Liver (tissue), 9 donors: ENCODE results near the gene ERBB4. TPM values are rescaled to one million over a fixed set of nuclear protein-coding genes. Genes with fewer than 3 reads are reported as not detected.

Experiments used
- DNase-seq: peaks from one replicate; pipeline ENCODE4 v3.0.0-alpha.2; 2017; ENCODE audit warnings: low spot score
- H3K27ac ChIP-seq, 2 donors: one replicate each; pipeline ENCODE4 v1.7.0; 2013; ENCODE audit warnings: inconsistent platforms in 2 of 2, low read length in 2 of 2, control low read depth in 1 of 2, low read depth in 1 of 2, mild to moderate bottlenecking in 1 of 2
- H3K27me3 ChIP-seq, 4 donors: one replicate each; pipeline versions ENCODE4 v1.6.1 to v1.7.0; 2013; ENCODE audit warnings: low read length in 3 of 4, inconsistent platforms in 1 of 4, mild to moderate bottlenecking in 1 of 4, moderate library complexity in 1 of 4; ENCODE audit not compliant: control insufficient read depth in 4 of 4, insufficient read depth in 4 of 4
- H3K36me3 ChIP-seq, 4 donors: one replicate each; pipeline versions ENCODE4 v1.6.1 to v1.7.0; 2013; ENCODE audit warnings: low read length in 3 of 4, mild to moderate bottlenecking in 3 of 4, low read depth in 1 of 4, moderate library complexity in 1 of 4; ENCODE audit not compliant: control insufficient read depth in 4 of 4, insufficient read depth in 3 of 4
- H3K4me1 ChIP-seq, 4 donors: one replicate each; pipeline versions ENCODE4 v1.6.1 to v1.7.0; 2013; ENCODE audit warnings: low read length in 3 of 4, mild to moderate bottlenecking in 3 of 4, moderate library complexity in 1 of 4; ENCODE audit not compliant: control insufficient read depth in 4 of 4, insufficient read depth in 4 of 4
- H3K4me3 ChIP-seq, 3 donors: one replicate each; pipeline versions ENCODE4 v1.6.1 to v1.7.0; 2013; ENCODE audit warnings: low read length in 3 of 3, control low read depth in 1 of 3, low read depth in 1 of 3, mild to moderate bottlenecking in 1 of 3
- H3K9ac ChIP-seq, 2 donors: one replicate each; pipeline ENCODE4 v1.7.0; 2013; ENCODE audit warnings: low read length in 2 of 2, mild to moderate bottlenecking in 2 of 2, moderate library complexity in 2 of 2, control low read depth in 1 of 2, low read depth in 1 of 2
- H3K9me3 ChIP-seq, 4 donors: one replicate each; pipeline versions ENCODE4 v1.6.1 to v1.7.0; 2013; ENCODE audit warnings: low read length in 3 of 4; ENCODE audit not compliant: control insufficient read depth in 4 of 4
- EGR1 ChIP-seq, 2 donors: IDR thresholded peaks; 2 replicates each; pipeline ENCODE4 v1.6.1; 2016 to 2018; ENCODE audit warnings: antibody characterized with exemption in 2 of 2, low read depth in 2 of 2
- FOXA1 ChIP-seq: IDR thresholded peaks from 2 replicates; pipeline ENCODE4 v1.6.1; 2016; ENCODE audit warnings: antibody characterized with exemption
- FOXA2 ChIP-seq: IDR thresholded peaks from 2 replicates; pipeline ENCODE4 v1.6.1; 2016; ENCODE audit warnings: antibody characterized with exemption
- GABPA ChIP-seq, 2 donors: IDR thresholded peaks in 1 of 2; conservative IDR thresholded peaks in 1 of 2; 2 replicates each; pipeline ENCODE4 v1.6.1; 2016; ENCODE audit warnings: antibody characterized with exemption in 2 of 2, mild to moderate bottlenecking in 1 of 2, moderate library complexity in 1 of 2
- HNF4A ChIP-seq, 2 donors: conservative IDR thresholded peaks; 2 replicates each; pipeline ENCODE4 v1.6.1; 2016; ENCODE audit warnings: antibody characterized with exemption in 2 of 2, mild to moderate bottlenecking in 2 of 2
- HNF4G ChIP-seq: IDR thresholded peaks from 2 replicates; pipeline ENCODE4 v1.6.1; 2016; ENCODE audit warnings: antibody characterized with exemption
- JUND ChIP-seq, 2 donors: IDR thresholded peaks; 2 replicates each; pipeline ENCODE4 v1.6.1; 2016; ENCODE audit warnings: antibody characterized with exemption in 2 of 2
- NR2F2 ChIP-seq: IDR thresholded peaks from 2 replicates; pipeline ENCODE4 v1.6.1; 2016; ENCODE audit warnings: antibody characterized with exemption
- SP1 ChIP-seq: IDR thresholded peaks from 2 replicates; pipeline ENCODE4 v1.6.1; 2018; ENCODE audit warnings: antibody characterized with exemption, mild to moderate bottlenecking
- TAF1 ChIP-seq: conservative IDR thresholded peaks from 2 replicates; pipeline ENCODE4 v1.6.1; 2016; ENCODE audit warnings: antibody characterized with exemption, mild to moderate bottlenecking
- YY1 ChIP-seq: IDR thresholded peaks from 2 replicates; pipeline ENCODE4 v1.6.1; 2016; ENCODE audit warnings: antibody characterized with exemption, mild to moderate bottlenecking
- WGBS: extraction: QIAGEN DNeasy Blood & Tissue Kit; methylation state at CpG from one replicate; pipeline ENCODE4 v1.1.7; 2013; 5-methylcytosine and 5-hydroxymethylcytosine counted together
- polyA plus RNA-seq, 2 donors: library from polyadenylated mRNA; stranded (reverse) in 1 of 2; unstranded in 1 of 2; fragments of 200-250 nt in 1 of 2; fragments of >200 nt in 1 of 2; fragmentation: Nextera tagmentation in 1 of 2; extraction: Ambion mirVana in 1 of 2; gene quantifications; one replicate each; pipeline versions ENCODE4 v1.2.1 to v1.2.3, GENCODE V29; 2013 to 2015
- total RNA-seq, 2 donors: library from RNA; depleted of rRNA; stranded (reverse); fragments of >200 nt; gene quantifications; one replicate each; pipeline ENCODE4 v1.2.3, GENCODE V29; 2014
- TF ChIP-seq, protein P1 (sequence below): IDR thresholded peaks from 2 replicates; pipeline ENCODE4 v1.6.1; 2016; ENCODE audit warnings: antibody characterized with exemption
- TF ChIP-seq, protein P2 (sequence below): IDR thresholded peaks from 2 replicates; pipeline ENCODE4 v1.6.1; 2016; ENCODE audit warnings: antibody characterized with exemption
- TF ChIP-seq, protein P3 (sequence below): IDR thresholded peaks from 2 replicates; pipeline ENCODE4 v1.6.1; 2016; ENCODE audit warnings: antibody characterized with exemption, mild to moderate bottlenecking
- TF ChIP-seq, protein P4 (sequence below): fragments of 150-350 bp; IDR thresholded peaks from 2 replicates; pipeline ENCODE4 v1.5.1; 2017; ENCODE audit warnings: improper control_type of control experiment, low read depth, low read length; ENCODE audit not compliant: missing input control
- donor health status: healthy.
- donor health status: healthy.
- donor health status: healthy.
- donor health status: healthy.
- donor health status: healthy.

ERBB4 gene
- total and polyA plus RNA-seq, 4 donors = 0.03 to 0.42 TPM; not detected in 2

DNA sequence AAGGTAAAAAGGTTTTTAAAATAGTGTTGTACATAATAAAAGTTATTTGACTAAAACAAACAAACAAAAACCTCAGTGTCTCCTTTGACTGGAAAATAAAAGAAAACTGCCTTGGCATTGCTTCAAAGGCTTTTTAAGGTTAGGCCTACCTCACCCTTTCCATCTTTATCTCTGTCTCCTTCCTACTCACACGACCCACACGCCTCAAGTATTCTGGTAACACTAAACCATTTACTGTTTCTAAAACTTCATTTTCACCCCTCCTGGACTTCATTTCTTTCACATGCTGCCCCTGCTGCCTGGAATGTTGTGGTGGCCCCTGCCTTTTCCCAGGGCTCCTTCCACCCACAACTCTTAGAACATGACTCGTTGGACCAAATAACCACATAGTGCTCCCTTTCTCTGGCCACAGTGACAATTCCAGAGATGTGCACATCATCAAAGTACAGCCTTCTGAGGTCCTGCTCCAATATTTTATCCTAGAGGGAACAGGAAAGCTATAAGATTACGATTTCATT lies 54.0 kb downstream of the ERBB4 start:
- no peaks in the 10 kb centered on the region for H3K36me3 ChIP-seq
- H3K27me3 ChIP-seq = no peaks in the 10 kb centered on the region
- no peak for DNase-seq
- no peak overlapping the region for H3K9ac ChIP-seq
- no peaks in the 10 kb centered on the region for H3K4me1 ChIP-seq
- no peak for TF ChIP-seq EGR1 (IDR thresholded peaks at IDR 0.05; ENCODE audit: low read depth in 2 of 2)
- TF ChIP-seq TAF1 = no peak
- H3K9me3 ChIP-seq = no peaks in the 10 kb centered on the region
- H3K27ac ChIP-seq = no peak overlapping the region
- no peak overlapping the region for H3K4me3 ChIP-seq
- WGBS = 63% methylated on average over 4 of the region's 4 CpGs

DNA sequence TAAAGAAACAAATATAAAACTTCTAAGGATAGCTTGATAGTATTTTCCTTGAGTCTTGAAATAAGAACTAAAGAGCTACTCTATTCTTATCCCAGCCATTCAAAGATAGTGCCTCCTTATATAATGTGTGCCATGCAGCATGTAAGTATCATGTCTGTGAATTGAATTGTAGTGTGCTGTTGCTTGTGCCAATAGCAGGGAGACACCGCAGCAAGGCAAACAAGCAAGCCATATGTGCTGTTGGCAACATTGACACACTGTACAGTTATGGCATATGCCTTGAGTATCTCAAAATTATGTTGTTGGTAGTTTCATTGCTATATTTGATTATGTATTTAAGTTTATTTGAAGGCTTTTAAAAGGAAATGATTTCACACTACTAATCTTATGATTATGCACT lies 58.2 kb downstream of the ERBB4 start:
- Histone ChIP-seq H3K4me3 (no peak overlapping the region), H3K9me3 (no peaks in the 10 kb centered on the region), H3K9ac (no peak overlapping the region), H3K27me3 (no peaks in the 10 kb centered on the region), H3K36me3 (no peaks in the 10 kb centered on the region), H3K4me1 (no peaks in the 10 kb centered on the region), H3K27ac (no peak overlapping the region)
- no peak for DNase-seq
- 86% methylated on average over 1 of the region's 1 CpG for WGBS
- TF ChIP-seq SP1 (no peak), HNF4A (conservative IDR thresholded peaks at IDR 0.05) (no peak), FOXA2 (no peak), FOXA1 (no peak), JUND (IDR thresholded peaks at IDR 0.05) (no peak), TAF1 (no peak), YY1 (no peak), EGR1 (IDR thresholded peaks at IDR 0.05; ENCODE audit: low read depth in 2 of 2) (no peak), NR2F2 (no peak), GABPA (IDR thresholded peaks at IDR 0.05 in 1 of 2, conservative IDR thresholded peaks at IDR 0.05 in 1 of 2) (no peak), HNF4G (no peak)
- TF ChIP-seq, protein P1, sequence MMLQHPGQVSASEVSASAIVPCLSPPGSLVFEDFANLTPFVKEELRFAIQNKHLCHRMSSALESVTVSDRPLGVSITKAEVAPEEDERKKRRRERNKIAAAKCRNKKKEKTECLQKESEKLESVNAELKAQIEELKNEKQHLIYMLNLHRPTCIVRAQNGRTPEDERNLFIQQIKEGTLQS = no peak
- TF ChIP-seq, protein P2, sequence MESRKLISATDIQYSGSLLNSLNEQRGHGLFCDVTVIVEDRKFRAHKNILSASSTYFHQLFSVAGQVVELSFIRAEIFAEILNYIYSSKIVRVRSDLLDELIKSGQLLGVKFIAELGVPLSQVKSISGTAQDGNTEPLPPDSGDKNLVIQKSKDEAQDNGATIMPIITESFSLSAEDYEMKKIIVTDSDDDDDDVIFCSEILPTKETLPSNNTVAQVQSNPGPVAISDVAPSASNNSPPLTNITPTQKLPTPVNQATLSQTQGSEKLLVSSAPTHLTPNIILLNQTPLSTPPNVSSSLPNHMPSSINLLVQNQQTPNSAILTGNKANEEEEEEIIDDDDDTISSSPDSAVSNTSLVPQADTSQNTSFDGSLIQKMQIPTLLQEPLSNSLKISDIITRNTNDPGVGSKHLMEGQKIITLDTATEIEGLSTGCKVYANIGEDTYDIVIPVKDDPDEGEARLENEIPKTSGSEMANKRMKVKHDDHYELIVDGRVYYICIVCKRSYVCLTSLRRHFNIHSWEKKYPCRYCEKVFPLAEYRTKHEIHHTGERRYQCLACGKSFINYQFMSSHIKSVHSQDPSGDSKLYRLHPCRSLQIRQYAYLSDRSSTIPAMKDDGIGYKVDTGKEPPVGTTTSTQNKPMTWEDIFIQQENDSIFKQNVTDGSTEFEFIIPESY = no peak
- TF ChIP-seq, protein P3, sequence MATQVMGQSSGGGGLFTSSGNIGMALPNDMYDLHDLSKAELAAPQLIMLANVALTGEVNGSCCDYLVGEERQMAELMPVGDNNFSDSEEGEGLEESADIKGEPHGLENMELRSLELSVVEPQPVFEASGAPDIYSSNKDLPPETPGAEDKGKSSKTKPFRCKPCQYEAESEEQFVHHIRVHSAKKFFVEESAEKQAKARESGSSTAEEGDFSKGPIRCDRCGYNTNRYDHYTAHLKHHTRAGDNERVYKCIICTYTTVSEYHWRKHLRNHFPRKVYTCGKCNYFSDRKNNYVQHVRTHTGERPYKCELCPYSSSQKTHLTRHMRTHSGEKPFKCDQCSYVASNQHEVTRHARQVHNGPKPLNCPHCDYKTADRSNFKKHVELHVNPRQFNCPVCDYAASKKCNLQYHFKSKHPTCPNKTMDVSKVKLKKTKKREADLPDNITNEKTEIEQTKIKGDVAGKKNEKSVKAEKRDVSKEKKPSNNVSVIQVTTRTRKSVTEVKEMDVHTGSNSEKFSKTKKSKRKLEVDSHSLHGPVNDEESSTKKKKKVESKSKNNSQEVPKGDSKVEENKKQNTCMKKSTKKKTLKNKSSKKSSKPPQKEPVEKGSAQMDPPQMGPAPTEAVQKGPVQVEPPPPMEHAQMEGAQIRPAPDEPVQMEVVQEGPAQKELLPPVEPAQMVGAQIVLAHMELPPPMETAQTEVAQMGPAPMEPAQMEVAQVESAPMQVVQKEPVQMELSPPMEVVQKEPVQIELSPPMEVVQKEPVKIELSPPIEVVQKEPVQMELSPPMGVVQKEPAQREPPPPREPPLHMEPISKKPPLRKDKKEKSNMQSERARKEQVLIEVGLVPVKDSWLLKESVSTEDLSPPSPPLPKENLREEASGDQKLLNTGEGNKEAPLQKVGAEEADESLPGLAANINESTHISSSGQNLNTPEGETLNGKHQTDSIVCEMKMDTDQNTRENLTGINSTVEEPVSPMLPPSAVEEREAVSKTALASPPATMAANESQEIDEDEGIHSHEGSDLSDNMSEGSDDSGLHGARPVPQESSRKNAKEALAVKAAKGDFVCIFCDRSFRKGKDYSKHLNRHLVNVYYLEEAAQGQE = no peak
- TF ChIP-seq, protein P4, sequence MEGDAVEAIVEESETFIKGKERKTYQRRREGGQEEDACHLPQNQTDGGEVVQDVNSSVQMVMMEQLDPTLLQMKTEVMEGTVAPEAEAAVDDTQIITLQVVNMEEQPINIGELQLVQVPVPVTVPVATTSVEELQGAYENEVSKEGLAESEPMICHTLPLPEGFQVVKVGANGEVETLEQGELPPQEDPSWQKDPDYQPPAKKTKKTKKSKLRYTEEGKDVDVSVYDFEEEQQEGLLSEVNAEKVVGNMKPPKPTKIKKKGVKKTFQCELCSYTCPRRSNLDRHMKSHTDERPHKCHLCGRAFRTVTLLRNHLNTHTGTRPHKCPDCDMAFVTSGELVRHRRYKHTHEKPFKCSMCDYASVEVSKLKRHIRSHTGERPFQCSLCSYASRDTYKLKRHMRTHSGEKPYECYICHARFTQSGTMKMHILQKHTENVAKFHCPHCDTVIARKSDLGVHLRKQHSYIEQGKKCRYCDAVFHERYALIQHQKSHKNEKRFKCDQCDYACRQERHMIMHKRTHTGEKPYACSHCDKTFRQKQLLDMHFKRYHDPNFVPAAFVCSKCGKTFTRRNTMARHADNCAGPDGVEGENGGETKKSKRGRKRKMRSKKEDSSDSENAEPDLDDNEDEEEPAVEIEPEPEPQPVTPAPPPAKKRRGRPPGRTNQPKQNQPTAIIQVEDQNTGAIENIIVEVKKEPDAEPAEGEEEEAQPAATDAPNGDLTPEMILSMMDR = no peak
